Measurements from ENCODE around the gene ARHGAP4.

DNA sequence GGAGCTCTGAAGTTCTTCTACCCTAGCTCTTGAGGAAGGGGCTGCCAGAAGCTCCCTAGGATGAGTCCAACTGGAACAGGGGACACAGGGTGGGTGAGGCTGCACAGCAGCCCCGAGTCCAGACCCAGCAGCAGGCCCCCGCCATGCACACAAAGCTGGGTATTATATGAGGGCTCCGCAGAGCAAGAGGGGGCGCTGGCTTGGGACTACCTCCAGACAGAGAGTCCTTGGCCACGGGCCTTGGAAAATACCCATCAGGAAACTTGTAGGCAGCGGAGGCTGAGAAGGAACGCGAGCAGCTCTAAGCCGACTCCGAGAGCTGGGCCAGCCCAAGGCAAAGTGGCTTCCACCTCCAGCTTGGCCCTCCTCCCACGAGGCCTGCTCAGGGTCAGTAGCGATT, 37.5 kb upstream of the ARHGAP4 start:
- TF ChIP-seq, protein P1, sequence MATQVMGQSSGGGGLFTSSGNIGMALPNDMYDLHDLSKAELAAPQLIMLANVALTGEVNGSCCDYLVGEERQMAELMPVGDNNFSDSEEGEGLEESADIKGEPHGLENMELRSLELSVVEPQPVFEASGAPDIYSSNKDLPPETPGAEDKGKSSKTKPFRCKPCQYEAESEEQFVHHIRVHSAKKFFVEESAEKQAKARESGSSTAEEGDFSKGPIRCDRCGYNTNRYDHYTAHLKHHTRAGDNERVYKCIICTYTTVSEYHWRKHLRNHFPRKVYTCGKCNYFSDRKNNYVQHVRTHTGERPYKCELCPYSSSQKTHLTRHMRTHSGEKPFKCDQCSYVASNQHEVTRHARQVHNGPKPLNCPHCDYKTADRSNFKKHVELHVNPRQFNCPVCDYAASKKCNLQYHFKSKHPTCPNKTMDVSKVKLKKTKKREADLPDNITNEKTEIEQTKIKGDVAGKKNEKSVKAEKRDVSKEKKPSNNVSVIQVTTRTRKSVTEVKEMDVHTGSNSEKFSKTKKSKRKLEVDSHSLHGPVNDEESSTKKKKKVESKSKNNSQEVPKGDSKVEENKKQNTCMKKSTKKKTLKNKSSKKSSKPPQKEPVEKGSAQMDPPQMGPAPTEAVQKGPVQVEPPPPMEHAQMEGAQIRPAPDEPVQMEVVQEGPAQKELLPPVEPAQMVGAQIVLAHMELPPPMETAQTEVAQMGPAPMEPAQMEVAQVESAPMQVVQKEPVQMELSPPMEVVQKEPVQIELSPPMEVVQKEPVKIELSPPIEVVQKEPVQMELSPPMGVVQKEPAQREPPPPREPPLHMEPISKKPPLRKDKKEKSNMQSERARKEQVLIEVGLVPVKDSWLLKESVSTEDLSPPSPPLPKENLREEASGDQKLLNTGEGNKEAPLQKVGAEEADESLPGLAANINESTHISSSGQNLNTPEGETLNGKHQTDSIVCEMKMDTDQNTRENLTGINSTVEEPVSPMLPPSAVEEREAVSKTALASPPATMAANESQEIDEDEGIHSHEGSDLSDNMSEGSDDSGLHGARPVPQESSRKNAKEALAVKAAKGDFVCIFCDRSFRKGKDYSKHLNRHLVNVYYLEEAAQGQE (IDR thresholded peaks at IDR 0.05; ENCODE audit: insufficient replicate concordance, low read depth): no peak
- TF ChIP-seq SPI1 (IDR thresholded peaks at IDR 0.05; ENCODE audit: borderline replicate concordance, low read depth): no peak
- TF ChIP-seq, protein P2, sequence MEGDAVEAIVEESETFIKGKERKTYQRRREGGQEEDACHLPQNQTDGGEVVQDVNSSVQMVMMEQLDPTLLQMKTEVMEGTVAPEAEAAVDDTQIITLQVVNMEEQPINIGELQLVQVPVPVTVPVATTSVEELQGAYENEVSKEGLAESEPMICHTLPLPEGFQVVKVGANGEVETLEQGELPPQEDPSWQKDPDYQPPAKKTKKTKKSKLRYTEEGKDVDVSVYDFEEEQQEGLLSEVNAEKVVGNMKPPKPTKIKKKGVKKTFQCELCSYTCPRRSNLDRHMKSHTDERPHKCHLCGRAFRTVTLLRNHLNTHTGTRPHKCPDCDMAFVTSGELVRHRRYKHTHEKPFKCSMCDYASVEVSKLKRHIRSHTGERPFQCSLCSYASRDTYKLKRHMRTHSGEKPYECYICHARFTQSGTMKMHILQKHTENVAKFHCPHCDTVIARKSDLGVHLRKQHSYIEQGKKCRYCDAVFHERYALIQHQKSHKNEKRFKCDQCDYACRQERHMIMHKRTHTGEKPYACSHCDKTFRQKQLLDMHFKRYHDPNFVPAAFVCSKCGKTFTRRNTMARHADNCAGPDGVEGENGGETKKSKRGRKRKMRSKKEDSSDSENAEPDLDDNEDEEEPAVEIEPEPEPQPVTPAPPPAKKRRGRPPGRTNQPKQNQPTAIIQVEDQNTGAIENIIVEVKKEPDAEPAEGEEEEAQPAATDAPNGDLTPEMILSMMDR (IDR thresholded peaks at IDR 0.05; ENCODE audit: insufficient read depth, low read length): no peak
- TF ChIP-seq POLR2AphosphoS5 (IDR thresholded peaks at IDR 0.05; ENCODE audit: low read depth): no peak
